GM12872 (cell line): ENCODE results near the gene CFL1.

Source experiments
- TF ChIP-seq, protein P1 (sequence below): IDR thresholded peaks from 3 replicates; pipeline ENCODE4 v1.5.1; 2011; ENCODE audit warnings: low read depth, mild to moderate bottlenecking, low read length, moderate library complexity; ENCODE audit not compliant: insufficient read depth

The CFL1 gene

DNA sequence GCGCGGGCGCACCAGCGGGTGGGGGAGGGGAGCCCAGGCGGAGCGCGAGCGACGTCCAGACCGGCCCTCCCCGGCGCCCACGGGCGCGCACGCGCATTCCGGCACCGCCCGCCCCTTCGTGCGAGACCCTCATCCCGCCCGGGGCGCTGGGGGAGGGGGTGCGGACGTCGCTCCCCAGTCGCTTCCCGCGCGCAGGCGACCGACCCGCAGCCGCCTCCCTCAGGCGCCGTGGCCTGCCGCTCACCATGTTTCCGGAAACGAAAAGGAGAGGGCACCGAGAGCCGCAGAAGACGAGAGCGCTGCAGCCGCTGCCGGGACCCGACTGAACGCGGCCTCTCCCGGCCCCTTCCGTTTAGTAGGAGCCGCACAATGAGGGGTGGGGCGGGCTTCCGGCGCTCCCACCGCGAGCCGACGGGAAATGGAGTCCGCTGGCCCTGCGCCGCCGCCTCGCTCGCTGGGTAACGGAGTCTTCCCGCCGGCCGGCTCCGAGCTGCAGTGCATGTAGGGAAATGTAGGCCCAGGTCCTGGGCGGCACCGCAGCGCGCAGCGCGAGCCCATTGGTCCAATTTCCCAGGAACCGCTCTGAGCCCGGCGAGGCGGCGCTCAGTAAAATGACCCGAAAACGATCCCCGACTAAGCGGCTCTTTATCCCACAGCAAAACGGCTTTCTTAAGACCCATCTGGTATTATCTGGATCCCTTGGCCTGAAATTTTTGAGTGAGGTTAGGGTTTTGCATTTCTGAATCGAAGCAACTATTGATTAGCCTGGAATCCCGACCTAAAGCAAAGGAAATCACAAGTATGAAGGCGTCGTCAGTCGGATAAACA, at the start of gene CFL1:
CFL1 (minus strand) TSS at position 328 of the 828 bp plus-strand sequence; CDS start at position 247, 81 bp downstream.
- TF ChIP-seq, protein P1, sequence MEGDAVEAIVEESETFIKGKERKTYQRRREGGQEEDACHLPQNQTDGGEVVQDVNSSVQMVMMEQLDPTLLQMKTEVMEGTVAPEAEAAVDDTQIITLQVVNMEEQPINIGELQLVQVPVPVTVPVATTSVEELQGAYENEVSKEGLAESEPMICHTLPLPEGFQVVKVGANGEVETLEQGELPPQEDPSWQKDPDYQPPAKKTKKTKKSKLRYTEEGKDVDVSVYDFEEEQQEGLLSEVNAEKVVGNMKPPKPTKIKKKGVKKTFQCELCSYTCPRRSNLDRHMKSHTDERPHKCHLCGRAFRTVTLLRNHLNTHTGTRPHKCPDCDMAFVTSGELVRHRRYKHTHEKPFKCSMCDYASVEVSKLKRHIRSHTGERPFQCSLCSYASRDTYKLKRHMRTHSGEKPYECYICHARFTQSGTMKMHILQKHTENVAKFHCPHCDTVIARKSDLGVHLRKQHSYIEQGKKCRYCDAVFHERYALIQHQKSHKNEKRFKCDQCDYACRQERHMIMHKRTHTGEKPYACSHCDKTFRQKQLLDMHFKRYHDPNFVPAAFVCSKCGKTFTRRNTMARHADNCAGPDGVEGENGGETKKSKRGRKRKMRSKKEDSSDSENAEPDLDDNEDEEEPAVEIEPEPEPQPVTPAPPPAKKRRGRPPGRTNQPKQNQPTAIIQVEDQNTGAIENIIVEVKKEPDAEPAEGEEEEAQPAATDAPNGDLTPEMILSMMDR = no peak

DNA sequence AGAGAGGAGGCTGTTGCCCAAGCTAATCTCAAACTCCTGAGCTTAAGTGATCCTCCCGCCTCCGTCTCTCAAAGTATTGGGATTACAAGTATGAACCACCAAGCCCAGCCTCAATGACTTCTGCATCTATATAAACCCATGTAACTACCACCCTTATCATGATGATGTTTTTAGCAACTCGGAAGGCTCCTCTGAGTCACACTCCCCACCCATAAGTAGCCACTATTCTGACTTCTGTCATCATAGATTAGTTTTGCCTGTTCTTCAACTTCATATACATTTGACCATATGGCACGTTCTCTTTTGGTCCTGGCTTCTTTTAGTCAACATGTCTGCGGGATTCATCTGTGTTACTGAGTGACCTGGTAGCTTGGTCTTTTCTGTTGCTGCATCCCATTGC, 48.6 kb upstream of the CFL1 start:
- TF ChIP-seq, protein P1 = no peak

DNA sequence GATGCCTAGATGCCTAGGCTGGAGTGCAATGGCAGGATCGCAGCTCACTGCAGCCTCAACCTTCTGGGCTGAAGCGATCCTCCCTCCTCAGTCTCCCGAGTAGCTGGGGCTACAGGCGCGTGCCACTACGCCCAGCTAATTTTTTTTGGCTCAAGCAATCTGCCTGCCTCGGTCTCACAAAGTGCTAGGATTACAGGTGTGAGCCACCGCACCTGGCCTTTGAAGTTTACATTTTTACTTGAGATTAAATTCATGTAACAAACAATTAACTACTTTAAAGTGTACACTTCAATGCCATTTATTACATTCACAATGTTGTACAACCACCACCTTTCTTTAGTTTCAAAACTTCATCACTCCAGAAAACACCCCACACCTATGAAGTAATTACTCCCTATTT, 45.7 kb upstream of the CFL1 start:
- TF ChIP-seq, protein P1 = no peak

DNA sequence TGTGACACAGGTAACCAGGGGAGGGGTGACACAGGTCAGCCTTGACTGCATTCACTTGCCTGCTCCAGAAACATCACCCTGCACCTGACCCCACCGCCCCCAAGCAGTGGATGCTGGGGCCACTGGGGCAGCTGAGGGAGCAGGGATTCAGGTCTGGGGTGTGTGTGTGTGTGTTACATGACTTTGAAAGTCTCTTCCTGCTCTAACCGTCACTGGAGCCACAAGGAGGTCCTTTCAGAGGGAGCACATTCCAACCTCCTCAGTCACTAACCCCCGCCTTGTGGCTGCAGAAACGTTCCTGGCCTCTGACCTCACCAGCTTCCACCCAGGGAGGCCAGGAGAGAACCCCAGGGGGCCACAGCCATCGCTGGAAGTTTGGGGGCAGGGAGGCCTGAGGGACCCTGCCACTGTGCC, 45.1 kb upstream of the CFL1 start:
- TF ChIP-seq, protein P1 = no peak

DNA sequence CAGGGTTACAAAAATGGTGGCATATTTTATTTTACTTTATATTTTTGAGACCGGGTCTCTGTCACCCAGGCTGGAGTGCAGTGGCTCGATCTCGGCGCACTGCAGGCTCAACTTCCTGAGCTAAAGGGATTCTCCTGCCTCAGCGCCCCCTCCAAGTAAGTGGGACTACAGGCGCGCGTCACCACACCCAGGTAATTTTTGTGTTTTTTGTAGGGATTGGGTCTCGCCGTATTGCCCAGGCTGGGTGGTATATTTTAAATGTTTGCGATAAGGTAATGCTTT, 42.9 kb upstream of the CFL1 start:
- TF ChIP-seq, protein P1 = no peak

DNA sequence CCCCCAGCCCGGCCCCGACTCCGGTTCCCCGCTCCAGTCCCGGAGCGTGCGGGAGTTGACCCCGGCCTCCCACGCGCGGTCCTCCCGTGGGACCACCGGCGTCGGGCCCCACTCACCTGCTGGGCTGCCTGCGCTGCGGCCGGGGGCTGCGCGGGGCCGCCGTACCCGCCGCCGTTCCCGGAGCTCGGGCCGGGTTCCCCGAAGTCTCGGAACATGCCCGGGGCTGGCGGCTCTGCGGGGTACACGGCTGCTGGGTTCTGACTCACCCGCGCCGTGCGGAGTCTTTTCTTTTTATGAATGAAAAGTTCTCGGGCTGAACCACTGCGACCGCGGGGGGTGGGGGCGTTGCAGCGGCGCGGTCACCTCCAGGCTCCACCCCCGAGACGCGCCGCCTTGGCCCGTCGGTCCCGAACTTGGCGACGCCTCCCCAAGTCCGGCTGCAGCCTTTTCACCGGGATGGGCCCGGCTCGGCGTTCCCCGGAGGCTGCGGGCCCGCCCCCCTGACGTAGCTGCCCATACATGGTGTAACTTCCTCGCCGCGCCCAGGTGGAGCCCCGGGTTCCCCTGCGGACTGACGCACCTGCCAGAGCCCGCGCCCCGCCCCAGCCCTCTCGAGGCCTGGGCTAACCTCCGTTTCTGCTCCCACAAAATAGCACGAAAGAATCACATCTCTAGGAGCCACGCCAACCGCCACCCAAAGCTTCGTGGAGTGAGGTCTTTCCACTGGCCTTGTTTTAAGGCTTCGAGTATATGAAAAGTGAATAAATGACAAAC, 42.3 kb upstream of the CFL1 start, which contains the start of gene FOSL1:
FOSL1 (minus strand) TSS at position 264 of the 774 bp plus-strand sequence; CDS start at position 215, 49 bp downstream.
- TF ChIP-seq, protein P1 = no peak

DNA sequence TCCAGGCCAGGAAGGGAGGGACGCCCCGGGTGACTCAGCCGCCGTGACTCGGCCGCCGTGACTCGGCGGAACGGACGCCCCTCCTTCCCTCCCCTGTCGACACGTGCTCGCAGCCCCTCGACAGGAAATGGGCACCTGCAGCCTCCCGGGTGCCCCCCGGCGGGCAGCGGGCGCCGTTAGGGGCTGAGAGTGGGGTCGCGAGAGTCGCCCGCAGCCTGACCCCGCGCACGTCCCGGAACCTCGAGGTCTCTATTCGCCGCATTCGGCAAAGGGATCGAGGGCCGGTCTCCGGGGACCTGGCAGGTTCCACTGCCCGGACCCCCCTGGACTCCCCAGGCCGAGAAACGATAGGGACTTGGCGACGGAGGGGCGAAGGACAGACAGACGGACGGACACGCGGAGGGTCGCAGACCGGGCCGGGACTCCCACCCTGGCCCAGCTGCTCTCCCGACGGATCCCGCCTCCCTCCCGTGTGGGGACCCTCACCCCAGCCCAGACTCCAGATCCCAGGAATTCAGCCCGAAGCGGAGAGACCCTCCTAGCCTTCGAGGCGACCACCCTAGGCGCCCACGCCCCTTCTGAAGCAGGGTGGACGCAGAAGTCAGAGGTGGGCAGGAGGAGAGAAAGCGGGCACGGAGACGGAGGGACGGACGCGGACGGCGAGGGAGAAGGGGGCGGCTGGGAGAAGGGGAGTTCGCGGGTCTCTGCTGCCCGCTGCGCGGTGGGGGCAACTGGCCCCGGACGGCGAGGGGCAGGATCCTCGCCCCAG, 41.6 kb upstream of the CFL1 start:
- TF ChIP-seq, protein P1 = 0 out of 3 replicates have a peak, but pooled peaks have one; percentile 5
